IPS-11a (cell line): ENCODE data around the gene MAB21L4.

Experiments used
- H3K4me3 ChIP-seq: one replicate; pipeline ENCODE4 v1.5.1; 2013; ENCODE audit warnings: low read depth, low read length, control low read depth

The MAB21L4 gene

GRCh38 chr2:240913810-240914644 lies 18.1 kb upstream of the MAB21L4 start:
- H3K4me3 ChIP-seq, result no peak overlapping the region

- no peak overlapping the region for H3K4me3 ChIP-seq
Observed at GRCh38 chr2:240912878-240913809, 17.2 kb upstream of the MAB21L4 start.

GRCh38 chr2:240911641-240912265 lies 15.8 kb upstream of the MAB21L4 start:
- H3K4me3 ChIP-seq, result no peak overlapping the region

- no peak overlapping the region for H3K4me3 ChIP-seq
Observed at GRCh38 chr2:240909216-240909974, 13.4 kb upstream of the MAB21L4 start.

- no peak overlapping the region for H3K4me3 ChIP-seq
Observed at GRCh38 chr2:240906911-240907590, 11.1 kb upstream of the MAB21L4 start.

- no peak within 1 kb of the TSS for H3K4me3 ChIP-seq
Observed at GRCh38 chr2:240906141-240906910, 10.4 kb upstream of the MAB21L4 start, which contains the start of gene CROCC2. Gene CROCC2 (plus strand): TSS chr2:240906336. CDS start chr2:240906514, 178 bp downstream.

- no peak overlapping the region for H3K4me3 ChIP-seq
Observed at GRCh38 chr2:240905176-240905781, 9.3 kb upstream of the MAB21L4 start.

GRCh38 chr2:240904216-240905175 lies 8.5 kb upstream of the MAB21L4 start:
- no peak overlapping the region for H3K4me3 ChIP-seq

GRCh38 chr2:240903191-240904060 lies 7.5 kb upstream of the MAB21L4 start:
- H3K4me3 ChIP-seq, result no peak overlapping the region

GRCh38 chr2:240902615-240903041 lies 6.7 kb upstream of the MAB21L4 start:
- no peak overlapping the region for H3K4me3 ChIP-seq

GRCh38 chr2:240901986-240902614 lies 6.1 kb upstream of the MAB21L4 start:
- no peak overlapping the region for H3K4me3 ChIP-seq

GRCh38 chr2:240900141-240900860 lies 4.3 kb upstream of the MAB21L4 start:
- H3K4me3 ChIP-seq, result no peak overlapping the region

GRCh38 chr2:240899468-240899865 lies 3.5 kb upstream of the MAB21L4 start:
- H3K4me3 ChIP-seq, result no peak overlapping the region

- H3K4me3 ChIP-seq, result no peak overlapping the region
Observed at GRCh38 chr2:240898731-240899467, 2.9 kb upstream of the MAB21L4 start.
